HepG2 (cell line): ENCODE data around the gene TEKT5. TPM values are rescaled to one million over a fixed set of nuclear protein-coding genes. Genes with fewer than 3 reads are reported as not detected.

ENCODE experiments used
- CHCHD3 ChIP-seq: sonication (generic); formaldehyde crosslinking; IDR thresholded peaks from 2 replicates; pipeline ENCODE4 v1.8.0; 2022; ENCODE audit warnings: mild to moderate bottlenecking, missing genetic modification reagents, moderate library complexity
- DNMT1 ChIP-seq: sonication (generic); formaldehyde crosslinking; IDR thresholded peaks from 2 replicates; pipeline ENCODE4 v1.5.1; 2020; ENCODE audit warnings: mild to moderate bottlenecking, missing genetic modification reagents
- FOXO4 ChIP-seq: sonication (generic); formaldehyde crosslinking; conservative IDR thresholded peaks from 2 replicates; pipeline ENCODE4 v1.8.1; 2023; ENCODE audit warnings: missing genetic modification reagents
- HIC2 ChIP-seq: sonication (generic); formaldehyde crosslinking; IDR thresholded peaks from 2 replicates; pipeline ENCODE4 v1.9.0; 2022; ENCODE audit warnings: low read depth, missing genetic modification reagents
- LRRFIP1 ChIP-seq: sonication (generic); formaldehyde crosslinking; conservative IDR thresholded peaks from 2 replicates; pipeline ENCODE4 v1.4.0; 2020; ENCODE audit warnings: missing genetic modification reagents
- MTF1 ChIP-seq: sonication (generic); formaldehyde crosslinking; IDR thresholded peaks from 2 replicates; pipeline ENCODE4 v1.5.0; 2020; ENCODE audit warnings: missing genetic modification reagents
- PAX8 ChIP-seq: sonication (generic); formaldehyde crosslinking; IDR thresholded peaks from 2 replicates; pipeline ENCODE4 v1.8.0; 2022; ENCODE audit warnings: mild to moderate bottlenecking, missing genetic modification reagents, borderline replicate concordance
- PBX3 ChIP-seq: sonication (generic); formaldehyde crosslinking; IDR thresholded peaks from 2 replicates; pipeline ENCODE4 v1.8.1; 2023; ENCODE audit warnings: missing genetic modification reagents, inconsistent platforms, borderline replicate concordance
- RNF2 ChIP-seq: fragments of 450-650 bp; conservative IDR thresholded peaks from 2 replicates; pipeline ENCODE4 v1.6.1; 2016; ENCODE audit warnings: low read depth
- SALL2 ChIP-seq: sonication (generic); formaldehyde crosslinking; IDR thresholded peaks from 2 replicates; pipeline ENCODE4 v1.8.1; 2023; ENCODE audit warnings: mild to moderate bottlenecking, missing genetic modification reagents, inconsistent platforms
- ZFAT ChIP-seq: sonication (generic); formaldehyde crosslinking; conservative IDR thresholded peaks from 2 replicates; pipeline ENCODE4 v1.8.1; 2023; ENCODE audit warnings: missing genetic modification reagents, inconsistent platforms
- ZGPAT ChIP-seq: IDR thresholded peaks from 2 replicates; pipeline ENCODE4 v1.6.1; 2016; ENCODE audit warnings: mild to moderate bottlenecking
- ZNF414 ChIP-seq: sonication (generic); formaldehyde crosslinking; IDR thresholded peaks from 2 replicates; pipeline ENCODE4 v1.5.0; 2020; ENCODE audit warnings: missing genetic modification reagents
- ZNF460 ChIP-seq: sonication (generic); formaldehyde crosslinking; IDR thresholded peaks from 2 replicates; pipeline ENCODE4 v1.5.1; 2020; ENCODE audit warnings: missing genetic modification reagents, mild to moderate bottlenecking, borderline replicate concordance
- ZNF574 ChIP-seq: sonication (generic); formaldehyde crosslinking; IDR thresholded peaks from 2 replicates; pipeline ENCODE4 v1.4.0; 2020; ENCODE audit warnings: missing genetic modification reagents
- ZNF580 ChIP-seq: IDR thresholded peaks from 2 replicates; pipeline ENCODE4 v1.6.1; 2016; ENCODE audit warnings: low read depth, borderline replicate concordance
- polyA plus RNA-seq, 8 experiments: library from polyadenylated mRNA; depleted of rRNA in 3 of 8; stranded (reverse) in 7 of 8; unstranded in 1 of 8; fragments of >200 nt; fragmentation: Illumina TruSeq in 4 of 8; extraction: Trizol in 4 of 8; gene quantifications; 2 replicates each; pipeline versions ENCODE4 v1.2.1 to v1.2.3, GENCODE V29; 2011 to 2016; ENCODE audit warnings: low read depth in 4 of 8, missing spikeins in 1 of 8, mixed read lengths in 1 of 8; ENCODE audit not compliant: insufficient read depth in 1 of 8
- total RNA-seq, 5 experiments: library from RNA; depleted of rRNA; stranded (reverse); fragments of >200 nt; fragmentation: Illumina TruSeq; extraction: Trizol; gene quantifications; 2 replicates each; pipeline ENCODE4 v1.2.3, GENCODE V29; 2016; ENCODE audit warnings: low read depth in 1 of 5

TEKT5 gene
- total and polyA plus RNA-seq, 2 of the 13 experiments (the other 11 are each of a cell fraction or from before 2014, with no cell fraction given): 0.16 TPM; not detected in 1

- TF ChIP-seq ZNF460 (CRISPR knock-in tag) (0 out of 2 replicates have a peak, but pooled peaks have one; percentile 13), PBX3 (CRISPR knock-in tag) (no peak), ZNF574 (CRISPR knock-in tag) (no peak), ZFAT (no peak), FOXO4 (CRISPR knock-in tag) (no peak), ZNF414 (CRISPR knock-in tag) (peak; percentile 28; the same call in 1 of the 2 replicates), MTF1 (CRISPR knock-in tag) (no peak), DNMT1 (CRISPR knock-in tag) (no peak), RNF2 (no peak), PAX8 (no peak), ZGPAT (CRISPR knock-in tag) (peak; percentile 86), ZNF580 (CRISPR knock-in tag) (no peak), HIC2 (no peak), SALL2 (no peak), CHCHD3 (no peak), LRRFIP1 (CRISPR knock-in tag) (no peak)
Observed at GRCh38 chr16:10610499-10611184, 84.1 kb downstream of the TEKT5 start (continued).
